GM19099 (cell line): ENCODE measurements around the gene CYP2W1.
A peak's percentile ranks its signal among the peaks of the same experiment; 100 is the strongest.

Experiments used
- POLR2A ChIP-seq: IDR thresholded peaks from 3 replicates; pipeline ENCODE4 v1.6.1; 2011; ENCODE audit warnings: low read depth; ENCODE audit not compliant: insufficient read length; ENCODE audit errors: extremely low read depth

Gene CYP2W1

DNA sequence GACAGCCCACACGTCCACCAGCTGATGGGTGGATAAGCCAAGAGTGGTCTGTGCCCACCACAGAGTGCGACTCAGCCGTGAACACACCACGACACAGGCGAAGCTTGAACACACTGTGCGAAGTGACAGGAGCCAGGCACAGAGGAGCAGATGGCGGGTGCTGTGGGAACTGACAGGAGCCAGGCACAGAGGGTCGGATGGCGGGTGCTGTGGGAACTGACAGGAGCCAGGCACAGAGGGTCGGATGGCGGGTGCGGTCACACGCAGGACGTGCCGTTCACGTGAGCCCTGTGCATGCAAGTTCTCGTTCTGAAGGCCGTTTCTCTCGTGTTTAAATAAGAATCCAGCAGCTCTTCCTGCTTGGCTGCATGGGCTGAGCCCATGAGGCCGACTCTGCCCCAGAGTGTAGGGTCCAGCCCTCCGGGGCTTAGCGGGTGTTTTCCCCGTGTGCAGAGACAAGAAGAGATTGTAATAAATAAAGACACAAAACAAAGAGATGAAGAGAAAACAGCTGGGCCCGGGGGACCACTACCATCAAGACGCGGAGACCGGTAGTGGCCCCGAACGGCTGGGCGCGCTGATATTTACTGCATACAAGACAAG, 22.6 kb upstream of the CYP2W1 start:
- no peak for TF ChIP-seq POLR2A

DNA sequence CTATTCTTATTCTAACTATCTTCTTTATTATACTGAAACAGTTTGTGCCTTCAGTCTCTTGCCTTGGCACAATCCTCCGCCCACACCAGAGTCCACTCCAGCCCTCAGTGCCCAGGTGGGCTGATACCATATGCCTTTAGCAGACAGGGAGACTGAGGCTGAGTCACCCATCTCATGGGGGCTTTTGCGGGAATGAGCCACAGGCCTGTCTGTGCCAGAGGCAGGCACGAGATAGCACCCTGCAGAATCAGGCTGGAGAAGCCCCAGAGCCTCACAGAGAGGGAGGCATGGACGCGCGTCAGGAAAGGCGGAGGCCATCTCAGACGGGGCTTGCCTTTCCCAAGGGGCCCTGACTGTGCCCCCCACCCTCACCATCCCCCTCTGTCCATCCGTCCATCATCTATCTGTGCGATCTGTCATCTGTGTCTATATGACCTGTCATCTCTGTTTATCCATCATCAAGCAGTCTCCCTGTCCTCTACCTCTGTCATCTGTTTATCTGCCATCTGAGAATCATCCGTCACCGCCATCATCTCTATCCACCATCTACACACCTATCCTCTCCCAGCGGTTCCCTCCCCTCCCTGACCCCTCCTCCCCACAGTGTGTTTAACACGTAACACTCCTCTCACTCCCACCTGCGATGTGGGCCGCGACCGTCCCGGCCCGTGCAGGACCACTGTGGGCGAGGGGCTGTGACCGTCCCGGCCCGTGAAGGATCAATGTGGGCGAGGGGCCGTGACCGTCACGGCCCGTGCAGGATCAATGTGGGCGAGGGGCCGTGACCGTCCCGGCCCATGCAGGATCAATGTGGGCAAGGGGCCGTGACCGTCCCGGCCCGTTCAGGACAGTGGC, 21.2 kb upstream of the CYP2W1 start:
- TF ChIP-seq POLR2A = no peak

DNA sequence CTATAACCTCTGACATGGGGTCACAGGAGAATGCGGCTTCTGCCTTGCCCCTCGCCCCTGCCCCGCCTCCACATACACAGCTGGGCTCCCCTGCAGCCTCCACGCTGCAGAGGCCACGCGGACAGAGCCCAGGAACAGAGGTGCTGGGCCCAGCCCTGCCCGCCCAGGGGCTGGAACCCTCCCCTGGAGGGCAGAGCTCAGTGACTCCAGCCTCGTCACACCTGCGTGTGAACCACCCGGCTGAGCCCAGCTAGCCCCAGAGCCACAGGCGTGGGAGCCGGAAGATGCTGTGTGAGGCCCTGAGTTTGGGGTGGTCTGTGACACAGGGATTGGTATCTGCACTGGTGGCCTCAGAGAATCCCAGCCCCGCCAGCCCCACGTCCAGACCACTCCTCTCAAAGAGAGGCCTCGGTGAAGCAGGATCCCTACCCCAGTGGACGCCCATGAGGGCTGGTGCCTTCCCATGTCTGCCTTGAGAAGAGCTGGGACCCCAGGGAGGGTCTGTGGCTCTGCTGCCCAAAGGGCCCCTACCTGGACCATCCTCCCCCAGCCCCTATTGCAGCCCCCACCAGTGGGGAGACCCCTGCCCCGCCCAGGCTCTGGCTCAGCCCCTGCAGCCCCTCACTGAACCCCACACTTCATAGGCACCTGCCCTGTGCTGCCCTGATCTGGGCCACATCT, 20.4 kb upstream of the CYP2W1 start:
- TF ChIP-seq POLR2A = no peak

DNA sequence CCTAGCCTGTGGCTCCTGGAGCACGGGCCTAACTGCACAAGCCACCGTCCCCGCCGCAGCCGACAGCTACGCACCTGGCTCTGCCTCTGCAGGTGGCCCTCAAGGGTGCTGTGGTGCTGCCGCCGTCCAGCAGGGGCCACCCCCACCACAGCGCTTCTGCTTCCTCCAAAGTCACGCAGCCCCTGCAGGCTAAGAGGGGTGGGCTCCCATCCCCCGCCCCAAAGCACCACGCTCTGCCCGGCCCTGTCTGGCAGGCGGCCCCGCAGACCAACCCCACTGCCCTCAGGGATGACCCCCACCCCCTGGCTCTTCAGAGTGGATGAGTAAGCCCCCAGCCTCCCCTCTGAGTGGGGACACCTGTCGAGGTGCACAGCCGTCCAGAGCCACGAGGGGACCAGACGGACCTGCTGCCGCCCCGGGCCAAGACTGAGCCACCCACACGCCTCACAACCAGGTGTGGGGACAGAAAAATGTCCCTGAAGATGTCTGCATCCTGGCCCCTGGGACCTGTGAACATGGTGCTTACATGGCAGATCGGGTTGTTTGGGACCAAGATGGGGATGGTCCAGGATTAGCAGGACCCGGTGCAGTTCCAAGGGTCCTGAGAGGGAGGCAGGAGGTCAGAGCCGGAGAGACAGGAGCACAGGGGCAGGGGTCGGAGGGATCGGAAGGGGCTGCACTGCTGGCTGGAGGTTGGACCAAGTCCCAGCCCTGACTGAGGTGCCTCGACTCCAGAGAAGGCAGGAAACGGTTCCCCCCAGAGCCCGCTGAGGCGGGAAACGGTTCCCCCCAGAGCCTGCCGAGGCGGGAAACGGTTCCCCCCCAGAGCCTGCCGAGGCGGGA, 19.5 kb upstream of the CYP2W1 start:
- no peak for TF ChIP-seq POLR2A

DNA sequence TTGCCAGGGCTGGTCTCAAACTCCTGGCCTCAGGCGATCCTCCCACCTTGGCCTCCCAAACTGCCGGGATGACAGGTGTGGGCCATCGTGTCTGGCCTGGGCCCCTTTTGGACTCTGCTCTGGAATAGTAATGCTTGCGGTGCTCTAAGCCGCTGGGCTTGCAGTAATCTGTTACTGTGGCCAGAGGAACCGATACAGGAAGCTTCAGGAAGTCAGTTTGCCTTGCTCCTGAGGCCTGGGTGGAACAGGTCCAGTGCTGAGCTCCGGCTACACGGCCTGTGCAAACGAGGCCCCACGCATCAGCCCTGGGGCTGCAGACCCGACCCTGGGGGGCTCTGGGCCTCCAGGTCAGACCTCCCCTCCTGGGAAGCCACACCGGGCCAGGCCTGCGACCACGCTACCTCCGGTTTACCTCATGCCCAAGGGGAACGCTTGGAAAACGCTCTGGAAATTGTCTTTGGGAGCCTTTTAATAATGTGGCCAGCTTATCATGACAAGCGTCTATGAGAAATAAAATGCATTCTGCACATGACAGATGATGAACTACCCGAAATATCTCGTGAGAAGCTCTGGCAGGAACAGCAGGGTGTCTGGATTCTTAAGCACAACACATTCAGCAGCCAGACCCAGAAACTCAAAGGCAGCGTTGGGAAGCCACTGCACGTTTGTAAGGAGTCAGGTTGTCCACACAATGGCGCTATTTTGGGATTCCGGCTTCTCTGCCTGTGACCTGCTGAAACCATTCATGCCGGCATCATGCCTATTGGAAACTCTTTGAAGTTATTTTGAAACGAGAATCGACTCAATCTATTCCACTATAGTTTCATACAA, 18.4 kb upstream of the CYP2W1 start:
- no peak for TF ChIP-seq POLR2A

DNA sequence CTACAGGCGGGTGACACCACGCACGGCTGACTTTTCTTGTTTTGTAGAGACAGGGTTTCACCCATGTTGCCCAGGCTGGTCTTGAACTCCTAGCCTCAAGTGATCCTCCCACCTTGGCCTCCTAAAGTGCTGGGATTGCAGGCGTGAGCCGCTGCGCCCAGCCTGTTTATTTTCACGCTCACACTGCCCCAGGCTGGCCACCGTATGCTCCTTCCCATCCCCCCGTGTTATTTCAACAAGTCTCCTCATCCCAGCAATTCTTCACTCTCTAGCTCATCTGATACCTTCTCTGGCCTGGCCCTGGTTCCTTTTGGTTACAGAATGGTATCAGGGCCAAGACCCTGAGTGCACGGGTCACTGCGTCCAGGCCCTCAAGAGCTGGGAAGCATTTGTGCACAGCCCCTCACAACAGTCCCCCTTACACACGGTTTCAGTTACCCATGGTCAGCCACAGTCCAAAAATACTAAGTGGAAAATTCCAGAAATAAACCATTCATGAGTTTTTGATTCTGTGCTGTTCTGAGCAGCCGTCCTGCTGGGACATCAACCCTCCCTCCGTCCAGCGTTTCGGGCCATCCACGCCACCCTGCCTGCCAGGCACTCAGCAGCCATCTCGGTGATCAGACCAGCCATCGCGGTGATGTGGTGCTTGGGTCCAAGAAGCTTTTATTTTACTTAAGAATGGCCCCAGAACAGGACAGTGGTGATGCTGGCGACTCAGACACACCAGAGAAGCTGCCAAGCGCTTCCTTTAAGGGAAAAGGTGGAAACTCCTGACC, 16.5 kb upstream of the CYP2W1 start:
- TF ChIP-seq POLR2A = peak; percentile 18

DNA sequence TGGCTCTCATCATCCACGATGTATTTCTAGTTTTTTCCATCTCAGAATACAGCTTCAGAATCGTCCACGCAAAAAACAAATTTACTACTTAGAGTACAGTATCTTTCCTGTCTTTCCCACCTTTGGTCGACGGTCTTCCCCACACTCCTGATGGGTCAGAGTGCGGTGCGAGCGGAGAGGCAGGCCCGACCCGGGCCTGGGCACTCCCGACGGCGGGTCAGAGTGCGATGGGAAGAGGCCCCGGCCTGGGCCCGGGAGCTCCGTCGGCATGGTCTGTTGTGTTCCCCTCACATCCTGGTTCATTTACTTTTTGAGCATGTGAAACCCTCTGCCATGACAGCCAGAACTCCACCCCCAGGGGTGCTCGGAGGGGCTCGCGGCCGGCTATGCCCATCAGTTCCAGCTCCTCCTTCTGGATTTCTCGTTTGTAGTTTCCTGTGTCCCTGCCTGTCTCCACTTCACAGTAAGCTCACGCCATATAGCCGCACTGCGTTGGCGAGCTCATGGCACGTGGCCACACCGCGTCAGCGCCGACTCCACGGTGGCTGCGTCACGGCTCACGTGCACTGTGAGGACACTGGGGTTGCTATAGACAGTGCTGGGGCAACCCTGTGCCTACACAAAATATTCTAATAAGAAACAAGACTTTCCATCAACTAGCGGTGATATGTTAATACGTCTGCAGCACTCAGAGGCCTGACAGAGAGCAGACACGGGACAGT, 15.5 kb upstream of the CYP2W1 start:
- no peak for TF ChIP-seq POLR2A

DNA sequence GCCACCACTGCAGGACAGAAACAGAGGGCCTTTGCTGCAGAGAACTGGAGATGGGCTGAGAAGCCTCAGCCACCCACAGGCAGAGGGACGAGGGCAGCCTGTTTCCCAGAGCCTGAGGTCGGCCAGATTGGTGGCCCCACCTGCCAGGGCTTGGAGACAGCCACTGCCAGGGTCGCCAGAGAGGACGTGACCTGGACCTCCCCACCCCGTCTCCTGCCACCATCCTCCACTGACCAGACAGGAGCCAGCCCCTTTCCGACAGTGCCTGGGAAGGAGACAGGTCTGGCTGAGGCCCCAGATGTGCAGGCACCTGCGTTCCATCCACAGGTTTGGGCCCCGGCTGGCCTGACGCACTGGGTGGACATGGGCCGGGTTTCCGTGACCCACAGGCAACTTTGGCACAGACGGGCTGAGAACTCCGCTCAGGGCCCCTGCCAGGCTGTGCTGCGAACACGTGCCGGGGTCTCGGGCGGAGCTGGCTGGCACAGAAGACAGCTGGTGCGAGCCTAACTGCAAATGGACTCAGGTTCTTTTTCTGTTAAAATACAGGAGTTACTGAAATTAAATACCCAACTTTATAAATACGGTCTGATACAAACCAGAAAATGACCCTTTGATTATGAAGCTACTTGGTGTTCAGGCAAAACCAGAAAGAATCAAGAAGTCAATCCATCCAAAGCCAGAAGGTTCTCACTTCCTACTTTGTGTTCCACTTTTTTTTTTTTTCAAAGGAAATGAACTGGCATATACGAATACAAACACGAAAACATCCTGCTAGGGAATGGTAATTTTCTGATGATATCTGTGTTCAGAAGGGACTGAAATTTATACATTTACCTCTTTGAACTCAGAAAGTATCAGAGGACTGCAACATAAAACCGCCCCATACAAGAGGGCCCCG, 14.5 kb upstream of the CYP2W1 start:
- TF ChIP-seq POLR2A = no peak

DNA sequence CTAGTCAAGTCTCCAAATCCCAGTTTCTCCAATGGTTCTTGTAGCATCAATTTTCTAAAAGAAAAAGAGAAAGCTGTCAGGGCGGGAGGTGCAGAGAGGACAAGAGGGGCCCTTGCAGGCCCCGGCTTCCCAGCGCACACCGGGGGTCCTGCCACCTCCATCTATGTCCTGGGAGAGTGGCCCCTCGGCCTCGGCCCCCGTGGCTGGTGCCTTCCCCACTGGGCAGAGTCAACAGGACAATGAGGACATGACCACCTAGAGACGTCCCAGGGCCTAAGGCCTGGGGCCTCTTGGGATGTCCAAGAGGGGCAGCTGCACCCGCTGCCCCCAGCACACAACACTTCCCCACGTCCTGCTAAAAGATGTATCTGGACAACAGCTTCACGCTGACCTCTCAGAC, 13.6 kb upstream of the CYP2W1 start:
- no peak for TF ChIP-seq POLR2A

DNA sequence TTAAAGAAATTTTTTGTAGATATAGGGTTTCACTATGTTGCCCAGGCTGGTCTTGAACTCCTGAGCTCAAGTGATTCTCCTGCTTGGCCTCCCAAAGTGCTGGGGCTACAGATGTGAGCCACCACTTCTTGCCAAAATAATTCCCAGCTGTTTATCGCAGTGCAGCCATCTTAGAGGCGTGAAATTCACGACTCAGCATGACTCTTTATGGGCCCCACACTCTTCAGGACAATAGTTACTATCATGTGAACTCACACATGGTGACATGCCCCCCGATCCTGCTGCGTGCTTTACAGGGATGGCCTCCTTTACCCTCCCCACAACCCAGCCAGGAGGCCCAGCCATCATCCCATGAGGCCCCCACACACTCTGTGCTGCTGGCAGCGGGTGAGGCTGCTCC, 12.2 kb upstream of the CYP2W1 start:
- TF ChIP-seq POLR2A = no peak

DNA sequence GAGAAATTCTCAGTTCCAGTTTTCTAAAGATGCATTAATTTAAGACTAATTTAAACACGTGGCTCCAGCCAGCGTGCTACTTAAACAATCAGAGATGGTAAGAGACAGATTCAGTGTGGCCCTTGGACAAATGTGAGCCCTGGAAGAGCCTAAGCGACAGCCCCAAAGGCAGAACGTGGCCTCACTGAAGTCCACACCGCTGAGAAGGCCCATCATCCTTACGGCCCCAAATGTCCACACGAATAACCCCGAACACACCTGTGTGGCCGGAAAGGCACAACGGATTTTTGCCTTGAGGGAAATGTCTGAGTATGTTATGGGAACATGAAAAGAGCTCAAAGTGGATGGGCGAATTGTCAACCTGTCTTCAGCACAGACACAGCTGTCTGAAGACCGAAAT, 10.9 kb upstream of the CYP2W1 start:
- TF ChIP-seq POLR2A = no peak
